Psoas muscle (tissue), 8 donors: ENCODE data around the gene LRRC45. TPM values are rescaled to one million over a fixed set of nuclear protein-coding genes. Genes with fewer than 3 reads are reported as not detected.

ENCODE experiments used
- ATAC-seq, 4 donors: fragments of 200-7000 bp; cut with Tn5 transposase; one replicate each; pipeline ENCODE4 v1.9.1; 2020; ENCODE audit warnings: moderate library complexity in 3 of 4, mild to moderate bottlenecking in 2 of 4
- DNase-seq, 2 donors: peaks; one replicate each; pipeline ENCODE4 v3.0.0-alpha.2; 2020
- H3K27ac ChIP-seq: fragments of 200-600 bp; one replicate; pipeline ENCODE4 v1.8.0; 2022
- H3K27me3 ChIP-seq, 3 donors: fragments of 200-600 bp in 1 of 3; one replicate each; pipeline versions ENCODE4 v1.6.1 to v1.8.0; 2013 to 2022; ENCODE audit warnings: low read length in 2 of 3, mild to moderate bottlenecking in 2 of 3, moderate library complexity in 1 of 3; ENCODE audit not compliant: insufficient read depth in 3 of 3
- H3K36me3 ChIP-seq, 2 donors: fragments of 200-600 bp in 1 of 2; one replicate each; pipeline versions ENCODE4 v1.6.1 to v1.8.0; 2013 to 2022; ENCODE audit warnings: low read depth in 1 of 2, mild to moderate bottlenecking in 1 of 2, moderate library complexity in 1 of 2; ENCODE audit not compliant: insufficient read depth in 1 of 2
- H3K4me1 ChIP-seq: fragments of 200-600 bp; one replicate; pipeline ENCODE4 v1.8.0; 2022
- H3K4me3 ChIP-seq: fragments of 200-600 bp; one replicate; pipeline ENCODE4 v1.8.0; 2022; ENCODE audit warnings: mild to moderate bottlenecking
- H3K9me3 ChIP-seq: fragments of 200-600 bp; one replicate; pipeline ENCODE4 v1.8.0; 2022
- CTCF ChIP-seq: fragments of 200-600 bp; IDR thresholded peaks from one replicate; pipeline ENCODE4 v1.8.0; 2022; ENCODE audit warnings: antibody characterized with exemption
- WGBS, 3 donors: extraction: QIAGEN DNeasy Blood & Tissue Kit; methylation state at CpG; one replicate each; pipeline versions ENCODE4 v1.1.6 to v1.1.7; 2013; 5-methylcytosine and 5-hydroxymethylcytosine counted together
- intact Hi-C, 2 donors: fragments of 100-400 bp; cut with DNase I; formaldehyde crosslinking; loops; one replicate each; pipeline versions ENCODE4 v1.11.0 to v1.14.2; 2022
- polyA plus RNA-seq, 3 donors: library from polyadenylated mRNA; stranded (reverse); fragments of 200-250 nt; gene quantifications; one replicate each; pipeline ENCODE4 v1.2.3, GENCODE V29; 2013
- total RNA-seq, 4 donors: library from RNA; stranded (reverse); fragmentation: NEBNext Ultra II Directional in 2 of 4; extraction: Animal tissue kit (Norgen Biotek cat#: 25700) in 2 of 4; gene quantifications; one replicate each; pipeline versions ENCODE4 v1.2.1 to v1.2.4, GENCODE V29; 2021 to 2023
- donor health status: healthy with polysubstance abuse.
- donor health status: DM: no; HTN: no; CAD: no; lungs with moderate emphysema.
- donor health status: Bipolar disorder and iron deficiency.
- donor health status: healthy.
- donor health status: DM: yes; HTN: yes; CAD: no.
- donor health status: DM: no; HTN: no; CAD: no.
- donor health status: DM: no; HTN: no; CAD: no.
- donor health status: DM: yes; HTN: yes; CAD: no.

LRRC45 gene
- total and polyA plus RNA-seq, 7 donors, result 1.4 to 7.1 (median 3.0) TPM

- no peak for TF ChIP-seq CTCF
- no peaks in the 10 kb centered on the region for H3K9me3 ChIP-seq
- H3K4me1 ChIP-seq, result peaks cover 37% of the 10 kb centered on the region
- peak overlapping the region; percentile 65 for H3K27ac ChIP-seq
- intact Hi-C loops, result loop anchor here in 1 of 2 donors (5.0 kb wide), 1 partner anchor 41 kb away; the partner anchor contains the start of gene ASPSCR1
- ATAC-seq (peak in 2 of 4 donors; percentile 5 to 27), DNase-seq (no peak)
- no peaks in the 10 kb centered on the region for H3K27me3 ChIP-seq
- H3K4me3 ChIP-seq, result no peak overlapping the region
- H3K36me3 ChIP-seq, result peaks cover 0 to 3% of the 10 kb centered on the region in 2 donors
- 34 to 44% (median 41%) methylated on average over 19 of the region's 19 CpGs for WGBS, 3 donors
These were observed 4.7 kb upstream of the LRRC45 start for GRCh38 chr17:82018152-82018988.

GRCh38 chr17:82018989-82019689, 4.0 kb upstream of the LRRC45 start:
- no peak for DNase-seq
- WGBS, 3 donors, result 75 to 85% (median 79%) methylated on average over 31 to 33 of the region's 33 CpGs
- Histone ChIP-seq H3K36me3 (peaks cover 0 to 3% of the 10 kb centered on the region in 2 donors), H3K4me3 (no peak overlapping the region), H3K27me3 (no peaks in the 10 kb centered on the region), H3K9me3 (no peaks in the 10 kb centered on the region), H3K27ac (peak overlapping the region; percentile 65), H3K4me1 (peaks cover 44% of the 10 kb centered on the region)
- TF ChIP-seq CTCF, result no peak
- ATAC-seq, result no peak
- intact Hi-C loops, result loop anchor here in 1 of 2 donors (5.0 kb wide), 1 partner anchor 42 kb away; the partner anchor contains the start of gene ASPSCR1

- H3K27me3 ChIP-seq, result no peaks in the 10 kb centered on the region
- intact Hi-C loops, result loop anchor here (2.0 to 5.0 kb wide), 3 partner anchors 43 to 151 kb away; partner anchors contain the start of gene ASPSCR1 (in 1 of the 2)
- no peak overlapping the region for H3K27ac ChIP-seq
- peaks cover 48% of the 10 kb centered on the region for H3K4me1 ChIP-seq
- WGBS, 3 donors, result 62 to 75% (median 63%) methylated on average over 32 to 34 of the region's 34 CpGs
- DNase-seq (peak; percentile 68 to 82), ATAC-seq (peak in 2 of 4 donors; percentile 17 to 27)
- H3K36me3 ChIP-seq, result peaks cover 0 to 3% of the 10 kb centered on the region in 2 donors
- peak; percentile 61 for TF ChIP-seq CTCF
- H3K9me3 ChIP-seq, result no peaks in the 10 kb centered on the region
- no peak overlapping the region for H3K4me3 ChIP-seq
These were observed 3.2 kb upstream of the LRRC45 start for GRCh38 chr17:82019690-82020571.

- DNase-seq, result no peak
- Histone ChIP-seq H3K36me3 (peaks cover 0 to 3% of the 10 kb centered on the region in 2 donors), H3K27me3 (no peaks in the 10 kb centered on the region), H3K27ac (no peak overlapping the region), H3K4me3 (no peak overlapping the region), H3K9me3 (no peaks in the 10 kb centered on the region), H3K4me1 (peaks cover 48% of the 10 kb centered on the region)
- WGBS, 3 donors, result 63 to 84% (median 67%) methylated on average over 14 of the region's 14 CpGs
- intact Hi-C loops, result loop anchor here (1.0 to 2.0 kb wide), 3 partner anchors 61 to 152 kb away; no protein-coding TSS in a partner anchor
- no peak for ATAC-seq
- TF ChIP-seq CTCF, result no peak
These were observed 2.5 kb upstream of the LRRC45 start for GRCh38 chr17:82020572-82021106.
